NCI-H748 treated with DMSO at 0.1 percent for 48 hours (cell line): Measurements from ENCODE around the gene ZNF844.
"Not testable (repeated sequence)": the region's sequence is repeated elsewhere in the genome, so short reads cannot be mapped to it uniquely, and the experiment has no call there.

Source experiments
- DNase-seq: peaks from one replicate; lab custom pipeline; 2025; lab: John Stamatoyannopoulos, UW

The ZNF844 gene

DNA sequence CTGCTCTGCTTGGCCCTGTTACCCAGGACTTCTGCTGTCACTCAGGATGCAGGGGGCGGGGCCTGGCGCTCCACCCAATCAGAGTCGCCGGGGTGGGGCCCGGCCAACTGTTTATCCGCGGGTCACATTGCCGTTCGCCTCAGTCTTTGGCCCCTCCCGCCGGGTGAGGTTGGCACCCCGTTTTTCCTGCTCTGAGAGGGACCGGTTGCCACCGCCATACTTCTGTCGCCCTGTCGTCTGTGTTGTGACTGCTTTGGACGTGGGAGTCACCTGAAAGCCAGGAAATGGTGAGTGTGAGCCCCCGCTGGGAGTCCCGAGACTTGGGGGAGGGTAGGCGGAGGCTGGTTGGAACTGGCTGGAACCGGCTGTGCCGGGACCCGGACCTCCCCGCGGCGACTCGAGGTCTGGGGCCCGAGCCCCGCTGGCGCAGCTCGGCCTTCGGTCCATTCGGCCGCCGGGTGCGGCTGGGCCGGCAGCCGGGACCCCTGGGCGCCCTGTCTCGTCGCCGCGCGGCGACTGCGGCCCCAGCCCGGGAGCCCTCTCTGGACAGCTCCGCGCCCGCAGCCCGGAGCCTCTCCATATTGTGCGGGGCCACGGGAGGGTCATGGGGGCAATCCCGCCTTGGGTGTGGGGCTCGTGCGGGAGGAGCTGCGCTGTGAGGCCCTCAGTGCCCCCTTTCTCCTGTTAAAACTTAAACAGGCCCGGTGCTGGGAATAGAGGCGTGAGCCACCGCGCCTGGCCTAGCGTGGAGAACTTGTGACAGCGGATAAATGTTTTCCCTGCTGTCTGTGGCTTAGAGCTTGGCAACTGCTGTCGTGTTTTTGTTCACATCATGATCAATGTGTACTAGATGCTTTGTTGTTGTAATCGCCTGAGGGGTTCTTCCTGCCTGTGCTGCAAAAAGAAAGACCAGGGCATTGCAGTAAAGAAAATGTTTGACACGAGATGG, at the start of gene ZNF844:
Gene ZNF844 (plus strand): TSS at position 142 of the 949 bp plus-strand sequence. CDS start 143 bp downstream, at position 285.
- DNase-seq: peak; percentile 65

DNA sequence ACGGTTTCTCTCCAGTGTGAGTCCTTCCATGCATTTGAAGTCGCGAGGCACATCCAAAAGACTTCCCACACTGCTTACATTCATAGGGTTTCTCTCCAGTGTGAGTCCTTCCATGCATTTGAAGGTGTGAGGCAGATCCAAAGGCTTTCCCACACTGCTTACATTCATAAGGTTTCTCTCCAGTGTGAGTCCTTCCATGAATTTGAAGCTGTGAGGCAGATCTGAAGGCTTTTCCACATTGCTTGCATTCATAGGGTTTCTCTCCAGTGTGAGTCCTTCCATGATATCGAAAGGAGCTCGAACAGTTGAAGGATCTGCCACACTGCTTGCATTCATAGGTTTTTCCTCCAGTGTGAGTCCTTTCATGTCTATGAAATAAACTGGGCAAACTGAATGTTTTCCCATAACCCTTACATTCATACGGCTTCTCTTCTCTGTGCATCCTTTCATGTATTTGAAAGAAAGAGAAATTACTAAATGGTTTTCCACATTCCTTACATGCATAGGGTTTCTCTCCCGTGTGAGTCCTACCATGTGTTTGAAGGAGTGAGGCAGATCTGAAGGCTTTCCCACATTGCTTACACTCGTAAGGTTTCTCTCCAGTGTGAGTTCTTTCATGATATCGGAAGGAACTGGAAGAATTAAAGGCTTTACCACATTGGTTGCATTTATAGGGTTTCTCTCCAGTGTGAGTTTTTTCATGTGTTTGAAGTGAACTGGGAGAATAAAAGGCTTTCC, 49.3 kb upstream of the ZNF844 start:
- no peak for DNase-seq

DNA sequence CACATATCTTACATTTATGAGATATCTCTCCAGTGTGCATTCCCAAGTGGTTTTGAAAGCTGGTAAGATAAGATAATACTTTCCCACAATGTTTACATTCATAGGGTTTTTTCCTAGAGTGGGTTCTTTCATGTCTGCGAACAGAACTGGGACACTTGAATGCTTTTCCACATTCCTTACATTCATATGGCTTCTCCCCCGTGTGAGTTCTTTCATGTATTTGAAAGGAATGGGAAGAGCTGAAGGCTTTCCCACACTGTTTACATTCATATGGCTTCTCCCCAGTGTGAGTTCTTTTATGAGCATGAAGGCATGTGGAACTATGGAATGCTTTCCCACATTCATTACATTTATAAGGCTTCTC, 48.8 kb upstream of the ZNF844 start:
- DNase-seq: no peak

DNA sequence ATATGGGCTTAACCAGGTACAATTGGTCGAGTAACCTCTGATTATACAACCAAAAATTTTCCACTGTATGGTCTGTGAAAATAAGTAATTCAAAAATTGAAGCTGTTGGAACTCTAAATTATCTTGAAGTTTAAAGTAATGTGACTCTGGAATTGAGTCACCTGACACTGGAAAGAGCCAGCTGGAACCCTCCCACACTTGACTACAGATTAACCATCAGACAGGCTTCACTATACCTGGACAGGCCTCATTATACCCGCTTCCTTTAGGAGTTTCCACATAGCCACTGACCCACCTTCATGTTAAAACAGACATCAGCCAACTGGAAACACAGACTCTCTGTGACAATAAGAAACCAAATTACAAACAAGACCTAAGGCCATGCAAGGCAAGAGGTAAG, 30.3 kb upstream of the ZNF844 start:
- no peak for DNase-seq

- no peak for DNase-seq
Observed at GRCh38 chr19:12034620-12035019, 29.9 kb upstream of the ZNF844 start.

DNA sequence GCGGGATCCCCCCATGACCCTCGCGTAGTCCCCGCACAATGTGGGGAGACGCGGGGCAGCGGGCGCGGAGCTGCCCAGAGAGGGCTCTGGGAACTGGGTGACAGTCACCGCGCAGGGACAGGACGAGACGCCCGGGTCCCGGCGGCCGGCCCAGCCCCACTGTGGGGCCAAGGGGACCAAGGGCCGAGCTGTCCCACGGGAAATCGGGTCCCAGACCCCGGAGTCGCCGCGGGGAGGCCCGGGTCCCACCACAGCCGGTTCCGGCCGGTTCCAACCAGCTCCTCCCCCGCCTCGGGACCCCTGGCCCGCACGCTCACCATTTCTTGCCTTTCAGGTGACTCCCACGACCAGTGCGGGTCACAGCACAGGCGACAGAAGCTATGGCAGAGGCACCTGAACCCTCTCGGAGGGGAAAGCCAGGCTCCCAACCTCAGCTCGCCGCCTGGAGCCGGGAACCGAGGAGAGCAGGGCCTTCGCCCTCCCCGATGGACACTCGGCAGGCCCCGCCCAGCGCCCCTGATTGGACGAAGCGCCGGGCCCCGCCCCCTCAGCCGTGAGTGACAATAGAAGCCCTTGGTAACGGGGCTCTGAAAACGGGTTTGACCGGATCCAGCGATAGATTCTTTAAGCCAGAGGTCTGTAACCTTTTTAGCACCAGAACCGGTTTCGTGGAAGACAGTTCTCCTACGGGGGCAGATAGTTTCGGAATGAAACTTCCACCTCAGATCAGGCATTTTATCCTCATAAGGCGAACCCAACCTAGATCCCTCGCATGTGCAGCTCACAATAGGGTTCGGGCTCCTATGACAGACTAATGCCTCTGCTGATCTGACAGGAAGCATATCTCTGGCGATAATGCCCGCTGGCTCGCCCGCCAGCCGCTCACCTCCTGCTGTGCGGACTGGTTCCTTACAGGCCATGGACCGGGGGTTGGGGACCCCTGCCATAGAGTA, 29.0 kb upstream of the ZNF844 start, which contains the start of gene ZNF433:
Gene ZNF433 (minus strand): TSS at position 460 of the 953 bp plus-strand sequence. CDS start 140 bp downstream, at position 320.
- peak; percentile 81 for DNase-seq

DNA sequence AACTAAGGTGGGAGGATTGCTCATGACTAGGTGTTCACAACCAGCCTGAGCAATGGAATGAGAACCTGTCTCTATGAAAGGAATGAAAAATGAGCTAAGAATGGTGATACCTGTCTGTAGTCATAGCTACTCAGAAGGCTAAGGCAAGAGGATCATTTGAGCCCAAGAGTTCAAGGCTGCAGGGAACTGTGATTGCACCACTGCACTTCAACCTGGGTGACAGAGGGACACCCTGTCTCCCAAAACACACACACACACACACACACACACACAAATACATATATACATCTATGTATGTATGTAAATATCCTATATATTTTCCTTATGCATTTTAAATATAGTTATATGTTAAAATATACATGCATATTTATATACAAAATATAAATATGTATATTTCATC, 21.6 kb upstream of the ZNF844 start:
- DNase-seq: no peak

- DNase-seq: no peak
Observed at GRCh38 chr19:12043752-12044422, 20.6 kb upstream of the ZNF844 start.

- DNase-seq: no peak
Observed at GRCh38 chr19:12047868-12048267, 16.7 kb upstream of the ZNF844 start.

DNA sequence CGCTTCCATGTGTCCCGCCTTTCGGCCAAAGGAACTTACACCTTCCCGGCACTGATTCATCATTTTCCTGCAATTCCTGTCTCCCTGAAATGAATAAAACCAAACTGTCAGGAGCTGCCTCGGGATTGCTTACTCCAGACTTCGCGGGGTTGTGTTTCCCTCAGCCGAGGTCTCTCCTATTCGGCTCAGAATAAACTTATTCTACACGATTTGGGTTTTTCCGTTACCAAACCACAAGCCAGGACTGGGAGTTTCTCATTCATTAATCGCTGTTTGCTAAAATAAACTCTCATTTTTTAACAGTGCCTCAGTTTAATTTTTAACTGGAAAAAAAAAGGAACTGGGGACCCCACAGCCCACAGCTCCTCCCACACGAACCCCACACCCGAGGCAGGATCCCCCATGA, 12.4 kb upstream of the ZNF844 start:
- DNase-seq: no peak

GRCh38 chr19:12052497-12053169, 11.9 kb upstream of the ZNF844 start, which contains the start of gene ZNF878:
Gene ZNF878 (minus strand): TSS chr19:12052961. CDS start chr19:12052801, 160 bp downstream.
- DNase-seq: peak; percentile 80

DNA sequence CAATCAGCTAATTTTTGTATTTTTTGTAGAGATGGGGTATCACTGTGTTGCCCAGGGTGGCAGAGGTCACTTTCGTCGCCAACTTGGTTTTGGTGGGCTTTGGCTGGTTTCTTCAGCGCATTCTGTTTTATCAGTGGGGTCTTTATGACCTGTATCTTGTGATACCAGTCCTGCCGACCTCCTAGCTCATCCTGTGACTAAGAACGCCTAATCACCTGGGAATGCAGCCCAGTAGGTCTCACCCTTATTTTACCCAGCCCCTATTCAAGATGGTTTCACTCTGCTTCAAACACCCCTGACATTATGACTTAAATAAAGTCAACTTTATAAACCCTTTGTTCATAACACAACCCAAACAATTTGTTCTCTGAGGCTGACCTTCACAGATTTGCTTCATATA, 8.7 kb upstream of the ZNF844 start:
- DNase-seq: no peak

DNA sequence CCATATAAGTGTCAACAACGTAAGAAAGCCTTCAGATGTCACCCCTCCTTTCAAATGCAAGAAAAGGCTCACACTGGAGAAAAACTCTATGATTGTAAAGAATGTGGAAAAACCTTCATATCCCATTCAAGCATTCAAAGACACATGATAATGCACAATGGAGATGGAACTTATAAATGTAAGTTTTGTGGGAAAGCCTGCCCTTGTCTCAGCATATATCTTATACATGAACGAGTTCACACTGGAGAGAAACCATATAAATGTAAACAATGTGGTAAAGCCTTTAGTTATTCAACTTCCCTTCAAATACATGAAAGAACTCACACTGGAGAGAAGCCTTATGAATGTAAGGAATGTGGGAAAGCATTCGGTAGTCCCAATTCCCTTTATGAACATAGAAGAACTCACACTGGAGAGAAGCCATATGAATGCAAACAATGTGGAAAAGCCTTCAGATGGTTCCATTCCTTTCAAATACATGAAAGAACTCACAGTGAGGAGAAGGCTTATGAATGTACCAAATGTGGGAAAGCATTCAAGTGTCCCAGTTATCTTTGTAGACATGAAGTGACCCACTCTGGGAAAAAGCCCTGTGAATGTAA, 11.1 kb downstream of the ZNF844 start:
- DNase-seq: no peak

DNA sequence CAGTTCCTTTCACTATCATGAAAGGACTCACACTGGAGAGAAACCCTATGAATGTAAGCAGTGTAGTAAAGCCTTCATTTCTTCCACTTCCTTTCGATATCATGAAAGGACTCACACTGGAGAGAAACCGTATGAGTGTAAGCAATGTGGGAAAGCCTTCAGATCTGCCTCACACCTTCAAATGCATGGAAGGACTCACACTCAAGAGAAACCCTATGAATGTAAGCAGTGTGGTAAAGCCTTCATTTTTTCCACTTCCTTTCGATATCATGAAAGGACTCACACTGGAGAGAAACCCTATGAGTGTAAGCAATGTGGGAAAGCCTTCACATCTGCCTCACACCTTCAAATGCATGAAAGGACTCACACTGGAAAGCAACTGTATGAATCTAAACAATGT, 11.8 kb downstream of the ZNF844 start:
- DNase-seq: not testable (repeated sequence)

GRCh38 chr19:12077375-12077774, 12.8 kb downstream of the ZNF844 start:
- DNase-seq: no peak

- not testable (repeated sequence) for DNase-seq
Observed at GRCh38 chr19:12083336-12083735, 18.8 kb downstream of the ZNF844 start.

DNA sequence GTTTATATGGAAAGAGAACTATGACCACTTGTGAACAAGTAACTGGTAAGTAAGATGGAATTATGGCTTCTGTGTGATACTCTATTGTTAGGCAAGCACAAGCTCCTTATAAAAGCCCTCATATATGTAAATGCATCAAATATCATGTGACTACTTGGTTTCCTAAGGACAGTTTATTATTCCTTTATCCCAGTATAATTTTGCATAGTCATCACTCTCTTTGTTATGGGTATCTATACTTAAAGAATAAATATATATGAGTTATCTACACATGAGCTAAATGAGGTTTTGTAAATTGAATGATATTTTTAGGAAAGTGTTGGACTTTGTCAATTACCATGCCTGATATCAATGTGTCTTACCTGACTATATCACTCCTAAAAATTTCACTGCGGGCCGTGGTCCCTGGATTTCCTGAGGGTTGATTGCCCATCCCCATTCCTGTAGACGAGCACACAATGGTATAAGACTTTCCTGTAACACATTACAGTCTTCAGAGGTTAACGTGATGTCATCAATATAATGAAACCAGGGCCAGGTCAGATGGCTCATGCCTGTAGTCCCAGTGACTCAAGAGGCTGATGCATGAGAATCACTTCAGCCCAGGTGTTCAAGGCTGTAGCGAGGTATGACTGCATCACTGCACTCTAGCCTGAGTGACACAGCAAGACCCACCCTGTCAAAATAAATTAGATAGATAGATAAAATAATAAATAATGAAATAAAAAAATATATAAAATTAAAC, 20.7 kb downstream of the ZNF844 start:
- DNase-seq: no peak

- DNase-seq: peak; percentile 0
Observed at GRCh38 chr19:12090807-12091206, 26.3 kb downstream of the ZNF844 start.
